Adipocyte (in vitro differentiated cells): ENCODE data around the gene B4GALNT3.

Experiments used
- DNase-seq: peaks from one replicate; pipeline ENCODE4 v3.0.0-alpha.2; 2015; ENCODE audit warnings: low read depth
- H3K27me3 ChIP-seq: replicated peaks from 2 replicates; pipeline ENCODE4 v1.7.0; 2013; ENCODE audit warnings: mild to moderate bottlenecking, low read length, moderate library complexity; ENCODE audit not compliant: control insufficient read depth, insufficient read depth
- H3K36me3 ChIP-seq: 2 replicates; pipeline ENCODE4 v1.7.0; 2013; ENCODE audit warnings: low read length, mild to moderate bottlenecking, moderate library complexity; ENCODE audit not compliant: control insufficient read depth, insufficient read depth, severe bottlenecking
- H3K4me1 ChIP-seq: 2 replicates; pipeline ENCODE4 v1.7.0; 2013; ENCODE audit warnings: mild to moderate bottlenecking, low read length, moderate library complexity; ENCODE audit not compliant: control insufficient read depth, insufficient read depth
- H3K4me3 ChIP-seq: 2 replicates; pipeline ENCODE4 v1.7.0; 2013; ENCODE audit warnings: mild to moderate bottlenecking, low read length, moderate library complexity
- H3K9ac ChIP-seq: 2 replicates; pipeline ENCODE4 v1.7.0; 2013; ENCODE audit warnings: mild to moderate bottlenecking, low read length, moderate library complexity
- H3K9me3 ChIP-seq: 2 replicates; pipeline ENCODE4 v1.7.0; 2013; ENCODE audit warnings: mild to moderate bottlenecking, low read length, moderate library complexity; ENCODE audit not compliant: control insufficient read depth

Gene B4GALNT3

DNA sequence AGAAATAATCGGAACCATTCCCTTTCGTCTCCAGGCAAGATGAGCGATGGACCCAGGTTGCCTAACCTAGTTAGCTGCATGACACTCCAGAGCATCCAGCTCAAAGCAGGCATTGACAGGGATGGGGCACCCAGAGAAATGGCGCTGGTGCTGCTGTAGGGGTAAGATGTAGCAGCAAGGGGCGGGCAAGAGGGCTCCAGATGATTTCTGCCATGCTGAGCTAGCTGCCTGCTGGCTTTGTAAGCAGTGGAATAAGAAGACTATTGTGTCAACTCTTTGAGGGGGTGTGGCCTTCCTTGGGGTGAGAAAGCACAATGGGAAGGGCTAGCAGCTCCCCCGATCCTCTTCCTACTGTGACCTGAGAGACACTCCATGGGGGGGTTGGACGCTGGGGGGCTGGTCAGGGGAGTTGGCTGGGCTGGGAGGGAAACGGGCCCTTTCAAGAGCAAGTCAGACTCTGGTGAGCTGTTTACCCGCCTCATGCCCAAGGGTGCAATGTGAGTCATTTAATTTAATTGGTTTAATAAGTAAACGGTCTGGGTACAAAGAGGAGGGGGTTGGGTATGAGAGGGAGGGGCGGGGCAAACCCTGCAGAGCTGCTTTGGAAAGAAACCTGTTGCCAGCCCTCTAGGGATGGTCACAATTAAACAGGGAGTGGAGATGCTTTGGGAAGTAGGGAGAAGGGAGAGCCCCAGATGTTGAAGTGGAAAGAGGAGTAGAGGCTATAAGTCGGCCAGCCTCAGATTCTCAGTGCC, 50.5 kb downstream of the B4GALNT3 start:
- H3K4me3 ChIP-seq, result no peak overlapping the region
- no peak for DNase-seq

DNA sequence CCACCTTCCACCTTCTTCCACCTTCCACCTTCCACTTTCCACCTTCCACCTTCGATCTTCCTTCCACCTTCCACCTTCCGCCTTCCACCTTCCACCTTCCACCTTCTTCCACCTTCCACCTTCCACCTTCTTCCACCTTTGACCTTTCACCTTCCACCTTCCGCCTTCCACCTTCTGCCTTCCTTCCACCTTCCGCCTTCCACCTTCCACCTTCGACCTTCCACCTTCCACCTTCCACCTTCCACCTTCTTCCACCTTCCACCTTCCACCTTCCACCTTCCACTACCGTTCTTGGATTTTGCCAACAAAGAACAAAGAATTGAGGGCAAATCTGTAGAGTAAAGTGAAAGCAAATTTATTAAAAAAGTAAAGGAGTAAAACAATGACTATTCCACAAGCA, 53.2 kb downstream of the B4GALNT3 start:
- H3K9ac ChIP-seq, result no peak overlapping the region
- H3K4me1 ChIP-seq, result no peaks in the 10 kb centered on the region
- H3K9me3 ChIP-seq, result peaks cover 4% of the 10 kb centered on the region
- no peaks in the 10 kb centered on the region for H3K36me3 ChIP-seq
- no peak overlapping the region for H3K4me3 ChIP-seq
- no peak for DNase-seq
- peaks cover 41% of the 10 kb centered on the region for H3K27me3 ChIP-seq

More for the DNA sequence above, 50.5 kb downstream of the B4GALNT3 start:
- H3K27me3 ChIP-seq, result peaks cover 43% of the 10 kb centered on the region
- no peaks in the 10 kb centered on the region for H3K36me3 ChIP-seq
- peaks cover 4% of the 10 kb centered on the region for H3K9me3 ChIP-seq
- H3K4me1 ChIP-seq, result no peaks in the 10 kb centered on the region
- no peak overlapping the region for H3K9ac ChIP-seq

DNA sequence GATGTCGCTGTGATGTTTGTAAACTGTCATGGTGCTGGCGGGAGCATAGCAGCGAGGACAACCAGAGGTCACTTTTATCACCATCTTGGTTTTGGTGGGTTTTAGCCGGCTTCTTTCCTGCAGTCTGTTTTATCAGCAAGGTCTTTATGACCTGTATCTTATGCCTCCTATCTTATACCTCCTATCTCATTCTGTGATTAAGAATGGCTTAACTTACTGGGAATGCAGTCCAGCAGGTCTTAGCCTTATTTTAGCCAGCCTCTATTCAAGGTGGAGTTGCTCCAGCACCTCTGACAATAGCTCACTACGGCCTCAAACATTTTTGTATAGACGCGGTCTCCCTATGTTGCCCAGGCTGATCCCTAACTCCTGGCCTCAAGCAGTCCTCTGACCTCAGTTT, 53.7 kb downstream of the B4GALNT3 start:
- H3K4me1 ChIP-seq, result no peaks in the 10 kb centered on the region
- H3K9ac ChIP-seq, result no peak overlapping the region
- H3K36me3 ChIP-seq, result no peaks in the 10 kb centered on the region
- H3K4me3 ChIP-seq, result no peak overlapping the region
- H3K27me3 ChIP-seq, result peaks cover 46% of the 10 kb centered on the region
- H3K9me3 ChIP-seq, result peaks cover 4% of the 10 kb centered on the region
- no peak for DNase-seq

DNA sequence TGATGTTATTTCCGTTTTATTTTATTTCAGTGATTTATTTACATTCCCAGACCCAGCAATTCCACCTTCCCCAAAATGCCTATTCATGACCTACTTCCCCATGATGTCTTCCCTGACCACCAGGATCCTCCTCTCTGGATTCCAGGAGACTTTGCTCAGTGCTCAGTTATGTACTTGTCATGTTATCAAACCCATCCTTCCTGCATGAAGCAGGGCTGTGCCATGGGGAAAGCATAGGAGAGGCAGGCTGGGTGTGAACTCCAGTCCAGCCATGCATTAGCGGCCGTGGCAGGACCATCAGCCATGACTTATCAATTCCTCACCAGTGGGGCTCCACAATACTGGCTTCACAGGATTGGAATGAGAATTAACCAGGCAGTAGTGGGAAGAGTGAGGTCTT, 57.8 kb downstream of the B4GALNT3 start:
- Histone ChIP-seq H3K27me3 (peaks cover 67% of the 10 kb centered on the region), H3K4me1 (no peaks in the 10 kb centered on the region), H3K9me3 (peaks cover 4% of the 10 kb centered on the region), H3K4me3 (no peak overlapping the region), H3K9ac (no peak overlapping the region), H3K36me3 (no peaks in the 10 kb centered on the region)
- DNase-seq, result no peak

DNA sequence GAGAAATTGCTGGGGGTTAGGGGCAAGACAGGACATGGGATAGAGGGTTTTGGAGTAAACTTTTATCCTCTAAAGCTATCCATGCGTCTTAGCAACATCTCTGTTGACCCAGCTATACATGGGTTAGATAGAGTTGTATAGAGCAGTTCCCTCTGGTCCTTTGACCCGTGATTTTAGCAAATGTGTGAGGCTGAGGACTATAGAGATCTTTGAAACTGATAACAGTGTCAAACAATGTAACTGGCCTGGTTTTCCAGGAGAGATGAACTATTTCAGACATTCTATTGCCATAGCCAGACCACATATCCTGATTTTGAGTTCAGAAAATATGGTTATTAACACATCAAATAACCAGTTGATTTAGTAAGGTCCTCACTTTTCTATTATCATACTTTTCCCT, 60.4 kb downstream of the B4GALNT3 start:
- DNase-seq, result no peak
- no peaks in the 10 kb centered on the region for H3K9me3 ChIP-seq
- H3K4me3 ChIP-seq, result no peak overlapping the region
- H3K27me3 ChIP-seq, result peaks cover 59% of the 10 kb centered on the region
- H3K36me3 ChIP-seq, result no peaks in the 10 kb centered on the region
- no peaks in the 10 kb centered on the region for H3K4me1 ChIP-seq
- H3K9ac ChIP-seq, result no peak overlapping the region

DNA sequence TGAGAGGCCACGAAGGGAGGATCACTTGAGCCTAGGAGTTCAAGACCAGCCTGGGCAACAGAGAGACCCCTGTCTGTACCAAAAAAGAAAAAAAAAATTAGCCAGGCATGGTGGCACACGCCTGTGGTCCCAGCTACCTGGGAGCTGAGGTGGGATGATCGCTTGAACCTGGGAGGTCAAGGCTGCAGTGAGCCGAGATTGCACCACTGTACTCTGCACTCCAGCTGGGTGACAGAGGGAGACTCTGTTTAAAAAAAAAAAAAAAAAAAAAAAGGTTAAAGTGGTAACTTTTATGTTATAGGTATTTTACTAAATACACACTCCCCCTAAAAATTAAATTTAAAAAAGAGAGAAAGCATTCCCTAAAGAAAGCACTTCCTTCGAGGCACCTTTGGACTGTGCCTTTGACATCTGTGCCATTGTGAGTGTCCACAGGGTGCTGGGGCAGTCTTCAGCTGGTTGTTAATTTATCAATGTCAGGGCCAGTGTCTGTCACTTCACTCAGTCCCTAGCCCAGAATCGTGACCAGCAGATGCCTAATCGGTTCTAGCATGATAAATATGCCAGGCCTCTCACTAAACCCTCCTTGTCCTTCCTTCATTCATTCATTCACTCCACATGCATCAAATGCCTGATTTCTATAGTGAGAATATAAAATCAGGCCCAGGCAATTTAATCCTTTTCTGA, 63.1 kb downstream of the B4GALNT3 start:
- H3K36me3 ChIP-seq, result no peaks in the 10 kb centered on the region
- H3K9me3 ChIP-seq, result no peaks in the 10 kb centered on the region
- no peaks in the 10 kb centered on the region for H3K4me1 ChIP-seq
- DNase-seq, result no peak
- H3K4me3 ChIP-seq, result no peak overlapping the region
- no peak overlapping the region for H3K9ac ChIP-seq
- H3K27me3 ChIP-seq, result peaks cover 61% of the 10 kb centered on the region

DNA sequence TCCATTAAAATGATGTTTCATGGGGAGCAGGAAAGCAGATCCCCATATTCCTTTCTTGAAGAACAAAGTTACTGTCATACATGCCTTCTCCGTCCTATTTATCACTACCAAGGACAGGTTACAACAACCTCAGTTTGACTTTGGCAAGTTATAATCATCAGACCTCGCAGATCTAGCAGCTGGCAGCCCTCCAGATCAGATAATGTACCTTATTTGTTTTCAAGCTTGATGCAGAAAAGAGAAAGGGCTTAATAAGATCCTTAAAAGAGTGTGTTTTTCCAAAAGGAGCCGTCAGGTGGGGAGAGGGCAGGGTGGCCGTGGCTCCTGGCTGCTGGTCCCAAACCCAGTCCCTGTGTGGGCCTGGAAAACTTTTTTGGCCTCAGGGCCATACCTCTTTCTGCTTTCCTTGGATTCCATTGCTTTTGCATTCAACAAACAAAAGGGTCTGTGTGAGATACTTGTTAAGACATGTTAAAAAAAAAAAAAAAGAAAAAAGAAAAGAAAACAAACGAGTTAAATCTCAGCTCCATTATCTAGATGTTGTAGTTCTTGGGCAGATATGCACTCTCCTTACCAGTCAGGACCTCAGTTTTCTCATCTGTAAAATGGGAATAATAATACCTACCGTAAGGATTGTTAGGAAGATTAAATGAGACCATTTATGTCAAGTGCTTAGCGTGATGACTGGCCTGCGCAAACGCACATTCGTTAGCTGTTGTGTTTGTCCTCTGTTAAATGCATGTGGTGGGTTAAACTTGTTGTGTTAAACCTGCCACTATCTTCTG, 64.6 kb downstream of the B4GALNT3 start:
- H3K9me3 ChIP-seq, result no peaks in the 10 kb centered on the region
- no peaks in the 10 kb centered on the region for H3K4me1 ChIP-seq
- peaks cover 46% of the 10 kb centered on the region for H3K27me3 ChIP-seq
- H3K4me3 ChIP-seq, result no peak overlapping the region
- no peak overlapping the region for H3K9ac ChIP-seq
- DNase-seq, result no peak
- H3K36me3 ChIP-seq, result no peaks in the 10 kb centered on the region

DNA sequence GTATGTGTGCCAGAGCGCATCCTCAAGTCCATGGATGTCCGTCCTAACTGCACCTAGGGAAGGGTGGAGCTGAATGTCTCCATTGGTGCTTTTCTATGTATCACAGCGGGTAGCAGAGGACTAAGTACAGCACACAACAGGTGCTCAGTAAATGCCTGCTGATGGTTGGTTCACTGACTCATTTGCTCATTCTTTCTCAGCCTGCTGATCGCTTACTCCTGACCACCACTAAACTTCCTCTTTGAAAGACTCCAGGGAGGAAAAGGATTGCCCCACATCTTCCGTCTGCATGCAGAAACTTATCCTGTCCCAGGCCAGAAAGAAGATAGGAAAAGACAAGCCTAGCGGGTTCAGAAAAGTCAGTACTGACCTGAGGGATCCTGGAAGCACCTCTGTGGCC, 66.3 kb downstream of the B4GALNT3 start:
- H3K36me3 ChIP-seq, result no peaks in the 10 kb centered on the region
- H3K27me3 ChIP-seq, result peaks cover 28% of the 10 kb centered on the region
- DNase-seq, result no peak
- H3K4me1 ChIP-seq, result no peaks in the 10 kb centered on the region
- H3K9ac ChIP-seq, result no peak overlapping the region
- H3K9me3 ChIP-seq, result no peaks in the 10 kb centered on the region
- H3K4me3 ChIP-seq, result no peak overlapping the region

DNA sequence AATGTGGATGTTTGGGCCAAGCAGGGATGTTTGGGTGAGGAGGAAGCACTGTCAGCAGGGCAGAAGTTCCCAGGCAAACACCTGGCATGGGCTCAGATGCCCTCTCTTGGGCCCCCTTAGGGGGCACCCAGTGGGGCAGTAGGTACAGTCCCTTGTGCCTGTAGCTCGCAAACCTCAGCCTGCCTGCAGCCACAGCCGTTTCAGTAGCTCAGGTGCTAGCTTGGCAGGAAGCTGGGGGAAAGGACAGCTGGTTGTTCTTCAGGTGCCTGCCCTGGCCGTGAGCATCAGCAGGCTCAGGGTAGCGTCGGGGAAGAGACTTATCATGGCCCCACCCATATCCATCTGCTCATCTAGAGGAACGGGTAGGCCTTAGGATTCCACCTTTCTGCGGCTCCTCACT, 67.5 kb downstream of the B4GALNT3 start:
- no peak for DNase-seq
- Histone ChIP-seq H3K4me3 (no peak overlapping the region), H3K4me1 (no peaks in the 10 kb centered on the region), H3K9me3 (peaks cover 4% of the 10 kb centered on the region), H3K36me3 (no peaks in the 10 kb centered on the region), H3K27me3 (peaks cover 17% of the 10 kb centered on the region), H3K9ac (no peak overlapping the region)

DNA sequence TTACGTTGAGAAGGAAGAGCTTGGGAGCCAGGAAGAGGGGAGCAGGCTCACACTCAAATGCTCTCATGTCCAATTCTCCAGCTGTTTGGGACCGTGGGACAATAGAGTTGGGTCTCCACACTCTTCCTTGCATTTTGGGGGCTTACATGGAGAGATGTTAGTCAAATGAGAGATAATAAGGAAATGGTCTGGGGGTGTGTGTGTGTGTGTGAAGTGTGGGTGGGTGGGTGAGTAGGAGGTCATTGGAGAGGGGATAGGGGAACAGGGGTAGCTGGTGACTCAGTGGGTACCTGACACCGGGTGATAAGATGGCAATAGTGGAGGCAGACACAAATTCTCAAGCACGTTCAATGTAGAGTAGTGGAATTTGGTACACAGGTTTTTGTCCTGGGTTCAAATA, 68.0 kb downstream of the B4GALNT3 start:
- Histone ChIP-seq H3K9ac (no peak overlapping the region), H3K4me3 (no peak overlapping the region), H3K27me3 (peaks cover 17% of the 10 kb centered on the region), H3K36me3 (no peaks in the 10 kb centered on the region), H3K9me3 (peaks cover 7% of the 10 kb centered on the region), H3K4me1 (peaks cover 4% of the 10 kb centered on the region)
- no peak for DNase-seq

DNA sequence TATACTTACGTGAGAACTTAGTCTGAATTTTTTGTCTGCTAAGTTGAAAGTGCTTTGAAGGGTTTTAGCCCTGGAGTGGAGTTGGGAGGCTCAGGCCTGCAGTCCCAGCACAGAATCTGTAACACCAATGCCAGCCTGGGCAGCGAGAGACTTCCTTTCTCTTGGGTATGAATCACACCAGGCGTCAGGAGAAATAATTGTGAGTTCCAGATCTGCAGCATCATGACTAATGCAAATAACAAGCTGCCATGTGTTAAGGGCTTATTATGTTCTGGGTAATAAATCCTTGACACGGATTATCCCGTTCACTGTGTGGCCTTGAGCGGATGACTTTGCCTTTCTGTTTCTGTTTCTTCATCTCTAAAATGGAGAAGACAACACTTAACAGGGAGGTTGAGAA, 70.6 kb downstream of the B4GALNT3 start:
- Histone ChIP-seq H3K9ac (no peak overlapping the region), H3K36me3 (no peaks in the 10 kb centered on the region), H3K4me1 (peaks cover 11% of the 10 kb centered on the region), H3K27me3 (peaks cover 22% of the 10 kb centered on the region), H3K4me3 (no peak overlapping the region), H3K9me3 (peaks cover 7% of the 10 kb centered on the region)
- no peak for DNase-seq
